Measurements from ENCODE around the gene C1QTNF1. TPM values are rescaled to one million over a fixed set of nuclear protein-coding genes. Genes with fewer than 3 reads are reported as not detected.

The C1QTNF1 gene
- total RNA-seq, 2 experiments from 2014 or later = 0.13 to 0.14 TPM

GRCh38 chr17:79047291-79047920, 23.4 kb downstream of the C1QTNF1 start:
- H3K9me3 Mint-ChIP-seq = no peaks in the 10 kb centered on the region

DNA sequence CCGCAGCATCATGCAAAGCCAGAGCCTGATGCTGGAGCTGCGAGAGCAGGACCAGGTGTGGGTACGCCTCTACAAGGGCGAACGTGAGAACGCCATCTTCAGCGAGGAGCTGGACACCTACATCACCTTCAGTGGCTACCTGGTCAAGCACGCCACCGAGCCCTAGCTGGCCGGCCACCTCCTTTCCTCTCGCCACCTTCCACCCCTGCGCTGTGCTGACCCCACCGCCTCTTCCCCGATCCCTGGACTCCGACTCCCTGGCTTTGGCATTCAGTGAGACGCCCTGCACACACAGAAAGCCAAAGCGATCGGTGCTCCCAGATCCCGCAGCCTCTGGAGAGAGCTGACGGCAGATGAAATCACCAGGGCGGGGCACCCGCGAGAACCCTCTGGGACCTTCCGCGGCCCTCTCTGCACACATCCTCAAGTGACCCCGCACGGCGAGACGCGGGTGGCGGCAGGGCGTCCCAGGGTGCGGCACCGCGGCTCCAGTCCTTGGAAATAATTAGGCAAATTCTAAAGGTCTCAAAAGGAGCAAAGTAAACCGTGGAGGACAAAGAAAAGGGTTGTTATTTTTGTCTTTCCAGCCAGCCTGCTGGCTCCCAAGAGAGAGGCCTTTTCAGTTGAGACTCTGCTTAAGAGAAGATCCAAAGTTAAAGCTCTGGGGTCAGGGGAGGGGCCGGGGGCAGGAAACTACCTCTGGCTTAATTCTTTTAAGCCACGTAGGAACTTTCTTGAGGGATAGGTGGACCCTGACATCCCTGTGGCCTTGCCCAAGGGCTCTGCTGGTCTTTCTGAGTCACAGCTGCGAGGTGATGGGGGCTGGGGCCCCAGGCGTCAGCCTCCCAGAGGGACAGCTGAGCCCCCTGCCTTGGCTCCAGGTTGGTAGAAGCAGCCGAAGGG, 24.2 kb downstream of the C1QTNF1 start:
- ATAC-seq = no peak
- Mint-ChIP-seq H3K36me3 (ENCODE audit: low read depth) (no peaks in the 10 kb centered on the region), H3K27me3 (peaks cover 9% of the 10 kb centered on the region), H3K4me1 (ENCODE audit: low read depth) (no peaks in the 10 kb centered on the region), H3K27ac (no peak overlapping the region), H3K9me3 (no peaks in the 10 kb centered on the region), H3K4me3 (no peak overlapping the region)
- TF ChIP-seq, protein P1, sequence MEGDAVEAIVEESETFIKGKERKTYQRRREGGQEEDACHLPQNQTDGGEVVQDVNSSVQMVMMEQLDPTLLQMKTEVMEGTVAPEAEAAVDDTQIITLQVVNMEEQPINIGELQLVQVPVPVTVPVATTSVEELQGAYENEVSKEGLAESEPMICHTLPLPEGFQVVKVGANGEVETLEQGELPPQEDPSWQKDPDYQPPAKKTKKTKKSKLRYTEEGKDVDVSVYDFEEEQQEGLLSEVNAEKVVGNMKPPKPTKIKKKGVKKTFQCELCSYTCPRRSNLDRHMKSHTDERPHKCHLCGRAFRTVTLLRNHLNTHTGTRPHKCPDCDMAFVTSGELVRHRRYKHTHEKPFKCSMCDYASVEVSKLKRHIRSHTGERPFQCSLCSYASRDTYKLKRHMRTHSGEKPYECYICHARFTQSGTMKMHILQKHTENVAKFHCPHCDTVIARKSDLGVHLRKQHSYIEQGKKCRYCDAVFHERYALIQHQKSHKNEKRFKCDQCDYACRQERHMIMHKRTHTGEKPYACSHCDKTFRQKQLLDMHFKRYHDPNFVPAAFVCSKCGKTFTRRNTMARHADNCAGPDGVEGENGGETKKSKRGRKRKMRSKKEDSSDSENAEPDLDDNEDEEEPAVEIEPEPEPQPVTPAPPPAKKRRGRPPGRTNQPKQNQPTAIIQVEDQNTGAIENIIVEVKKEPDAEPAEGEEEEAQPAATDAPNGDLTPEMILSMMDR (IDR thresholded peaks at IDR 0.05) = no peak
- POLR2A ChIA-PET = no interaction called here
- CTCF ChIA-PET = interaction anchor here (0.5 to 0.8 kb wide), 2 partner anchors 343 to 345 kb away, joined by 3 read pairs; no protein-coding TSS in a partner anchor
- intact Hi-C loops (cut with micrococcal nuclease) = loop anchor here (10.0 kb wide), 1 partner anchor 347 kb away; no protein-coding TSS in a partner anchor
- DNase-seq = no peak

More at GRCh38 chr17:79047291-79047920, 23.4 kb downstream of the C1QTNF1 start:
- H3K4me3 Mint-ChIP-seq = no peak overlapping the region
- POLR2A ChIA-PET = no interaction called here
- no peaks in the 10 kb centered on the region for H3K4me1 Mint-ChIP-seq (ENCODE audit: low read depth)
- H3K36me3 Mint-ChIP-seq (ENCODE audit: low read depth) = no peaks in the 10 kb centered on the region
- CTCF ChIA-PET = no interaction called here
- DNase-seq = no peak
- H3K27ac Mint-ChIP-seq = no peak overlapping the region
- TF ChIP-seq, protein P1 (IDR thresholded peaks at IDR 0.05) = no peak
- no peak for ATAC-seq
- intact Hi-C loops (cut with micrococcal nuclease) = loop anchor here (10.0 kb wide), 1 partner anchor 347 kb away; no protein-coding TSS in a partner anchor
- peaks cover 9% of the 10 kb centered on the region for H3K27me3 Mint-ChIP-seq

DNA sequence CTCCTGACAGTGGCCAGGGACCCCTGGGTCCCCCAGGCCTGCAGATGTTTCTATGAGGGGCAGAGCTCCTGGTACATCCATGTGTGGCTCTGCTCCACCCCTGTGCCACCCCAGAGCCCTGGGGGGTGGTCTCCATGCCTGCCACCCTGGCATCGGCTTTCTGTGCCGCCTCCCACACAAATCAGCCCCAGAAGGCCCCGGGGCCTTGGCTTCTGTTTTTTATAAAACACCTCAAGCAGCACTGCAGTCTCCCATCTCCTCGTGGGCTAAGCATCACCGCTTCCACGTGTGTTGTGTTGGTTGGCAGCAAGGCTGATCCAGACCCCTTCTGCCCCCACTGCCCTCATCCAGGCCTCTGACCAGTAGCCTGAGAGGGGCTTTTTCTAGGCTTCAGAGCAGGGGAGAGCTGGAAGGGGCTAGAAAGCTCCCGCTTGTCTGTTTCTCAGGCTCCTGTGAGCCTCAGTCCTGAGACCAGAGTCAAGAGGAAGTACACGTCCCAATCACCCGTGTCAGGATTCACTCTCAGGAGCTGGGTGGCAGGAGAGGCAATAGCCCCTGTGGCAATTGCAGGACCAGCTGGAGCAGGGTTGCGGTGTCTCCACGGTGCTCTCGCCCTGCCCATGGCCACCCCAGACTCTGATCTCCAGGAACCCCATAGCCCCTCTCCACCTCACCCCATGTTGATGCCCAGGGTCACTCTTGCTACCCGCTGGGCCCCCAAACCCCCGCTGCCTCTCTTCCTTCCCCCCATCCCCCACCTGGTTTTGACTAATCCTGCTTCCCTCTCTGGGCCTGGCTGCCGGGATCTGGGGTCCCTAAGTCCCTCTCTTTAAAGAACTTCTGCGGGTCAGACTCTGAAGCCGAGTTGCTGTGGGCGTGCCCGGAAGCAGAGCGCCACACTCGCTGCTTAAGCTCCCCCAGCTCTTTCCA, 25.1 kb downstream of the C1QTNF1 start:
- Mint-ChIP-seq H3K27me3 (peaks cover 9% of the 10 kb centered on the region), H3K9me3 (peaks cover under 1% of the 10 kb centered on the region), H3K27ac (no peak overlapping the region), H3K4me1 (ENCODE audit: low read depth) (no peaks in the 10 kb centered on the region), H3K36me3 (ENCODE audit: low read depth) (no peaks in the 10 kb centered on the region), H3K4me3 (no peak overlapping the region)
- POLR2A ChIA-PET = no interaction called here
- DNase-seq (no peak), ATAC-seq (no peak)
- TF ChIP-seq, protein P1 (IDR thresholded peaks at IDR 0.05) = no peak
- intact Hi-C loops (cut with micrococcal nuclease) = loop anchor here (10.0 kb wide), 1 partner anchor 346 kb away; no protein-coding TSS in a partner anchor
- CTCF ChIA-PET = interaction anchor here (0.8 kb wide), 1 partner anchor 342 kb away, joined by 3 read pairs; no protein-coding TSS in a partner anchor

GRCh38 chr17:79049821-79050220, 25.9 kb downstream of the C1QTNF1 start:
- ChIA-PET CTCF (no interaction called here), POLR2A (no interaction called here)
- H3K36me3 Mint-ChIP-seq (ENCODE audit: low read depth) = no peaks in the 10 kb centered on the region
- intact Hi-C loops (cut with micrococcal nuclease) = loop anchor here (10.0 kb wide), 1 partner anchor 345 kb away; no protein-coding TSS in a partner anchor
- peaks cover 5% of the 10 kb centered on the region for H3K9me3 Mint-ChIP-seq
- H3K27me3 Mint-ChIP-seq = peaks cover 8% of the 10 kb centered on the region
- H3K4me3 Mint-ChIP-seq = no peak overlapping the region
- no peaks in the 10 kb centered on the region for H3K4me1 Mint-ChIP-seq (ENCODE audit: low read depth)
- DNase-seq = no peak
- H3K27ac Mint-ChIP-seq = no peak overlapping the region
- ATAC-seq = no peak
- TF ChIP-seq, protein P1 (IDR thresholded peaks at IDR 0.05) = no peak

Measured in activated CD8-positive, alpha-beta T cell treated with anti-CD3 and anti-CD28 coated beads for 36 hours (primary cell).